ENCODE measurements around the gene MAP3K20.
"Not testable (repeated sequence)": the region's sequence is repeated elsewhere in the genome, so short reads cannot be mapped to it uniquely, and the experiment has no call there.

MAP3K20 gene

GRCh38 chr2:173286153-173286809, 210.6 kb downstream of the MAP3K20 start:
- Histone ChIP-seq H3K27ac (no peak overlapping the region), H3K4me3 (no peak overlapping the region)

GRCh38 chr2:173287594-173287993, 211.9 kb downstream of the MAP3K20 start:
- Histone ChIP-seq H3K27ac (no peak overlapping the region), H3K4me3 (no peak overlapping the region)

GRCh38 chr2:173288561-173288960, 212.9 kb downstream of the MAP3K20 start:
- Histone ChIP-seq H3K4me3 (no peak overlapping the region), H3K27ac (no peak overlapping the region)

- Histone ChIP-seq H3K4me3 (no peak overlapping the region), H3K27ac (no peak overlapping the region)
Observed at GRCh38 chr2:173290046-173290445, 214.4 kb downstream of the MAP3K20 start.

- Histone ChIP-seq H3K27ac (no peak overlapping the region), H3K4me3 (no peak overlapping the region)
Observed at GRCh38 chr2:173290518-173290917, 214.9 kb downstream of the MAP3K20 start.

GRCh38 chr2:173291412-173291811, 215.8 kb downstream of the MAP3K20 start:
- Histone ChIP-seq H3K27ac (no peak overlapping the region), H3K4me3 (no peak overlapping the region)

- H3K27ac ChIP-seq = no peak overlapping the region
- H3K4me3 ChIP-seq = no peak overlapping the region
Observed at GRCh38 chr2:173296235-173296634, 220.6 kb downstream of the MAP3K20 start.

DNA sequence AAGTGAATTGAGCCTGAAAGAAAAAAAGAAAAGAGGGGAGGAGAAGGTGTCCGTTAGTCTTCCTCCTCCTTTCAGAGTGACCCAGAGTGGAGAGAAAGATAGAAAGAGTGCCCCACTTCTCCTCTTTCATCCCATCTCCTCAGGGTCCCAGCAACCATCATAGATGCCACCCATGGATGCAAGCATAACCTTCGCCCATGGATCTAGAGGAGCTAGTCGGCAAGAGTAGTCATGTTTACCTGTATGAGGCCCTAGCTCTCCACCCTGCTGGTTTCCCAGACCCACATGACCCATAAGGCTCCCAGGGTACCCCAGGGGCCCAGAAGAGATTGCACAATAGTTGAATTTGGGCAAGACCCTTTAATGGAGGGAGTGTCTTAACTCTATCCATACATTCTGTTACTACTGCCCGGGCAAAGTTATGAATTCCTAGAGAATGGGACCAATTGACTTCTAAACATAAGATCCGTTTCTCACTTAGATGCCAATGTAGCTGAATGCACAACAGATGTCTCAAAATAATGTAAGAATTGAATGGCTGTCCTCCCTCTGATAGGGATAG, 223.0 kb downstream of the MAP3K20 start:
- H3K27ac ChIP-seq = no peak overlapping the region
- H3K4me3 ChIP-seq = no peak overlapping the region

DNA sequence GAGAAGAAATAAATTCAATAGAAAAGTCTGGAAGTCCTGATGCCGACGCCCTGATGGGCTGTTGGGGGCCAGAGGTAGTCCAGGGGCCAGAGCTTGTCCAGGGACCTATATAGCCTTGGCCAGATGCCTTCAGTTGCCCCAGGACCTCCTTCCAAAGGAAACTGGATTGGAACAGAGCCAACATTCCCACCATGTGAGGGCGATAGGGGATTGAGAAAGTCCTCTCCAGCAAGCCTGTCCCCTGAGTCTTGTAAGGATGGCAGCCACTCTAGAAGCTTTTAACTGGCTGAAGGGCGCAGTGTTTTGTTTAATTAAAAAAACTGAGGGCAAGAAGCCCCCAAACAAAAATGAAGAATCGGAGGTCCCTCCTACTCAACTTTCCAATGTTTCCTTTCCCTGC, 224.1 kb downstream of the MAP3K20 start:
- H3K27ac ChIP-seq = no peak overlapping the region
- no peak overlapping the region for H3K4me3 ChIP-seq

DNA sequence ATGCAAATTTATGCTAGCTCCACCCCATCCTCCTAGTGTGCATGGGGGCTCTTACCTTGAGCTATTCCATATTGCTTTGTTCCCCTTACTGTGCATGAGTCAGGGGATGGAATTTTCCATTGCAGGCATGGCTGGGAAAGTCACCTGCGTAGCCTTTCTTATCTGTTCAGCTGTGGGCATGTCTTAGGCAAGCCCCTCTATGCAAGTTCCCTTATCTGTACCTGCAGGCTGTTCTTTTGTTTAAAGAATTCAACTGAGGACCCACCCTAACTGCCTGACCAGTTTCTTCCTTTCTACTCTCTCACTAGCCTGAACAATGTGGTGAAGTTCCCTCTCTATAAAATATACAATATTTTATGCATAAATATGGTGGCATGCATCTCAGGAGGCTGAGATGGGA, 224.8 kb downstream of the MAP3K20 start:
- Histone ChIP-seq H3K27ac (no peak overlapping the region), H3K4me3 (no peak overlapping the region)

- not testable (repeated sequence) for H3K27ac ChIP-seq, H3K4me3 ChIP-seq
Observed at GRCh38 chr2:173301549-173301948, 225.9 kb downstream of the MAP3K20 start.

DNA sequence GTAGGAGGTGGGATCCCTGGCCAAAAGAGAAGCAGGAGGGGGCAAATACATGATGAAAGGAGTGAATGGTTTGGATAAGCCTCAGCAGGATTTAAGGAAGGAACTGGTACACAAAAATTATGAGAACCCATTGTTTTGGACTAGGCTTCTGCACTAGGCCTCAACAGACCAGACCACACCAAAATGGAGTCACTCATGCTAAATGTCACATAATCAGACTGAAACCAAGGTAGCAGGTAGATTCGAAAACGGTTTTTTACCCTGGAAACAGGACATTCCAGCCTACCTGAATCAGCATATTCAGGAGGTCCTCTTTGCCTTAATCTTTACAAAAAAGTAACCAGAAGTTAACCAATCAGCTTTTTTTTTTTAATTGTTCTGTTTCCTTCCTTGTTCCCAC, 229.7 kb downstream of the MAP3K20 start:
- Histone ChIP-seq H3K27ac (no peak overlapping the region), H3K4me3 (no peak overlapping the region)

GRCh38 chr2:173307293-173307692, 231.6 kb downstream of the MAP3K20 start:
- no peak overlapping the region for H3K4me3 ChIP-seq
- H3K27ac ChIP-seq = no peak overlapping the region

GRCh38 chr2:173309370-173309769, 233.7 kb downstream of the MAP3K20 start:
- H3K27ac ChIP-seq, H3K4me3 ChIP-seq: not testable (repeated sequence)

- Histone ChIP-seq H3K27ac (no peak overlapping the region), H3K4me3 (no peak overlapping the region)
Observed at GRCh38 chr2:173311844-173312606, 236.4 kb downstream of the MAP3K20 start.
